HG02870 (cell line): ENCODE measurements around the gene CCDC12.

ENCODE experiments used
- ATAC-seq: cut with Tn5 transposase; IDR thresholded peaks from one replicate; pipeline ENCODE4 v1.9.1; 2021; ENCODE audit warnings: mild to moderate bottlenecking, moderate library complexity; ENCODE audit not compliant: unreplicated experiment

Gene CCDC12

DNA sequence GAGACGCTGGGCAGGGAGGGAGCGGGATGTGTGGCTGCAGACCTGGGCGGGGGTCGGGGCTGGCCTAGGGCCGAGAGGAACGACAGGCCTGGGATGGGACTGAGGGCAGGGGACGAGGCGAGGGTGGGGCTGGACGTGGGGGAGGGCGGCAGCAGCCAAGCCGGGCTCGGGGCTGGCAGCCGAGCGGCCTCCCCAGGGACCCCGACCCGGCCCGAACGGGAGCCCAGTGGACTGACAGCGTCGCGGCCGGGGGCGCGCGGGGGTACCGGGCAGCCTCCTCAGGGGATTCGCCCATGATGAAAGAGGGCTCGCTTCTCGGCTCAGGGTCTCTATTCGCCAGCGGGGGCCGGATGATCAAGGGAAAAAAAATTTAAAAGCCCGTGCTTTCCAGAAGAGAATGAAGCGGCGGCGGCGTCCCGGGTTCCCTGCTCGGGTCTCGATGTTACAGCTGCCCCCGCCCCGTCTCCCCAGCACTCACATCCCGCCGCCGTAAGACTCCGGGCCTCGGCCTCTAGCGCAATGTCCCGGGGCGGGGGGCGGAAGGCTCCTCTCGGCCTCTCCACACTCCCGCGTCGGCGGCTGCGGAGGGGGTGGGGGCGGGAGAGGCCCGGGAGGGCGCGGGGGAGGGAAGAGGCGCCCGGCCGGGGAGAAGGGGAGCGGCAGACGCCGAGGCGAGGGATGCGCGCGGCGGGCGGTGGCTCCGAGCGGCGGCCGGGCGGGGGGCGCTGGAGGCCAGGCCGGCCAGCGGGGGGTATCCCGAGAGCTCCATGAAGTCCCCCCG lies 94.8 kb downstream of the CCDC12 start:
- no peak for ATAC-seq

GRCh38 chr3:46880884-46881595 lies 95.5 kb downstream of the CCDC12 start:
- no peak for ATAC-seq

DNA sequence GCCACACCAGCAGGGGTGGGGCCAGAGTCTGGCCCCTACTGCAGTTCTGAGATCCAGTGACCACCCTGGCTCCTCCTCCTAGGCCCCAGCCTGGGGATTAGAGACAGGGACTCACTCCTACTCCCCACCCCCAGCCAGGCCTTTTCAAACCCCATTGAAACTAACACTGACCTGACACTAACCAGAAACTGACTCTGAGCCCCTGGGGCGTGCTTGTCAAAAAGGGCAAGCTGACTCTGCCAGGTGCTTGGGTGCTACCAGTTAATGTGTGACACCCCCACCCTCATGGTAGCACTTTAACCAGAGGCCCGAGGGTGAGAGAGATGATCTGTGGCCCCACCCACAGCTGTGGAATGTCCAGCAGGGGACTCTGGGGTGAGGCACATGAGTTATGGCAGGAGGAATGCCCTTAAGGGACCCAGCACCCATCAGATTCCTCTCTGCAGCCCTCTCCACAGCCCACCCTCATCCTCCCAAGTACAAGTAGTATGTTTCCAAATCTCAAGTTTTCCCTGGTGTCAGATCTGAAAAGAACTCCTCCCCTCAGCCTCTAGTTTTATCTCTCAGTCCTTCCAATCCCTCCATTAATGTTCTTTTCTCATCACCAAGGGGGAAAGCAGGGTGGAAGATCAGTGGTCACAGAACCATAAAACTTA lies 97.6 kb downstream of the CCDC12 start:
- no peak for ATAC-seq

GRCh38 chr3:46877406-46878125 lies 99.0 kb downstream of the CCDC12 start, which contains the start of gene PTH1R:
Gene PTH1R, plus strand, starts transcription at chr3:46877721. Its CDS starts 5,839 bp downstream, at chr3:46883560.
- ATAC-seq = no peak

GRCh38 chr3:46876313-46877300 lies 99.9 kb downstream of the CCDC12 start:
- no peak for ATAC-seq

GRCh38 chr3:46875560-46875959 lies 101.0 kb downstream of the CCDC12 start:
- ATAC-seq = no peak

DNA sequence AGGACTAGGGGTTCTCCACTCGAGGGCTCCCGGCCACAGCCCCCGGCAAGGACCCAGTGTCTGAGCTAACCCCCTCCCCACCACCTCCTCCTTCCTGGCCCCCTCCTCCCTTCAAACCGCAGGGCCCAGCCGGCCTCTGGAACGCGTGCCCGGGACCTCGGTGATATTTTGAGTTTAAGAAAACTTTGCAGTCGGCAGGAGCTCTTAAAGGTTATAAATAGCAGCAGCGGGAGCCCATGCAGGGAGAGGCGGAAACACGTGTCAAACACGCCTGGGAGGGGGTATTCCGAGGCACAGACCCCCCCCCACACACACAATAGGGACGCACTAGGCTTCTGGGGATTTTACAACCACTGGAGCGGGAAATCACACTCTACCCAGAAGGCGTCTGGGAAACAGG lies 102.1 kb downstream of the CCDC12 start:
- no peak for ATAC-seq

DNA sequence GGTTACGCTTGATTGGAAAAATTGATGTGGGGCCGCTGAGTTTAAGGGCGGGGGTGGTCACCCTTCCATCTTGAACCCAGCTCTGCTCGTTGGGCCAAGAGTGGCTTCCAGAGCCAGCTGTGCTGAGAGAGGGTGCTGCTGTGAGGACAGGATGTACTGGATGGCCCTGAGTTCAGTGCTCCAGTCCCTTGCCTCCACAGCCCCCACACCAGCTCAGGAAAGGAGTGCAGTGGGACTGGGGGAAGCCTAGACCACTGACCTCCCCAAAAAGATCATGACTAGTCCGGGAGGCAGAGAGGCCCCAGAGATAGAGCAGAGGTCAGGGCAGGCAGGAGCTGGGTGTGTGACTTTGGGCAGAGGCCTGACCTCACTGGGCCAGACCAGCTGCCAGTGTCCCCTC lies 103.0 kb downstream of the CCDC12 start:
- ATAC-seq = no peak
